Progenitor cell of endocrine pancreas (in vitro differentiated cells): ENCODE measurements around the gene PLA1A. TPM values are rescaled to one million over a fixed set of nuclear protein-coding genes. Genes with fewer than 3 reads are reported as not detected.

ENCODE experiments used
- DNase-seq: peaks from one replicate; pipeline ENCODE4 v3.0.0; 2021; ENCODE audit warnings: low spot score; ENCODE audit not compliant: unreplicated experiment
- H3K27ac Mint-ChIP-seq: 2 replicates; pipeline ENCODE4 v1.8.0; 2021; ENCODE audit warnings: mild to moderate bottlenecking, moderate library complexity, mixed read lengths
- H3K27me3 Mint-ChIP-seq: 2 replicates; pipeline ENCODE4 v1.8.0; 2021; ENCODE audit warnings: mixed read lengths
- H3K36me3 Mint-ChIP-seq: 2 replicates; pipeline ENCODE4 v1.8.0; 2022; ENCODE audit warnings: mixed read lengths; ENCODE audit not compliant: insufficient read depth
- H3K4me1 Mint-ChIP-seq: 2 replicates; pipeline ENCODE4 v1.8.0; 2021; ENCODE audit warnings: low read depth, mixed read lengths
- H3K4me3 Mint-ChIP-seq: 2 replicates; pipeline ENCODE4 v1.8.0; 2021; ENCODE audit warnings: low read depth, mild to moderate bottlenecking, moderate library complexity, mixed read lengths
- H3K9me3 Mint-ChIP-seq: 2 replicates; pipeline ENCODE4 v1.8.0; 2021; ENCODE audit warnings: low read depth, mixed read lengths
- CTCF ChIP-seq: fragments of 200-600 bp; sonication (generic); IDR thresholded peaks from one replicate; pipeline ENCODE4 v1.5.0; 2021; ENCODE audit warnings: antibody characterized with exemption, mild to moderate bottlenecking; ENCODE audit not compliant: unreplicated experiment
- total RNA-seq: library from RNA; stranded (reverse); gene quantifications from 2 replicates; pipeline ENCODE4 v1.2.1, GENCODE V29; 2021

Gene PLA1A
- total RNA-seq, 1 donor from 2014 or later, result not detected

- Mint-ChIP-seq H3K36me3 (no peaks in the 10 kb centered on the region), H3K27me3 (no peaks in the 10 kb centered on the region), H3K27ac (no peak overlapping the region), H3K9me3 (peaks cover 4% of the 10 kb centered on the region), H3K4me3 (no peak overlapping the region), H3K4me1 (no peaks in the 10 kb centered on the region)
- no peak for TF ChIP-seq CTCF
- DNase-seq, result no peak
Observed at GRCh38 chr3:119608405-119609000, 10.8 kb downstream of the PLA1A start.

- Mint-ChIP-seq H3K27me3 (no peaks in the 10 kb centered on the region), H3K4me3 (no peak overlapping the region), H3K9me3 (peaks cover 4% of the 10 kb centered on the region), H3K27ac (no peak overlapping the region), H3K36me3 (no peaks in the 10 kb centered on the region), H3K4me1 (no peaks in the 10 kb centered on the region)
- no peak for DNase-seq
- TF ChIP-seq CTCF, result no peak
Observed at GRCh38 chr3:119609301-119609700, 11.6 kb downstream of the PLA1A start.

GRCh38 chr3:119611664-119612063 lies 14.0 kb downstream of the PLA1A start:
- peaks cover 6% of the 10 kb centered on the region for H3K9me3 Mint-ChIP-seq
- H3K27me3 Mint-ChIP-seq, result no peaks in the 10 kb centered on the region
- no peak overlapping the region for H3K4me3 Mint-ChIP-seq
- no peaks in the 10 kb centered on the region for H3K36me3 Mint-ChIP-seq
- no peaks in the 10 kb centered on the region for H3K4me1 Mint-ChIP-seq
- no peak overlapping the region for H3K27ac Mint-ChIP-seq
- DNase-seq, result no peak
- no peak for TF ChIP-seq CTCF

- no peaks in the 10 kb centered on the region for H3K4me1 Mint-ChIP-seq
- TF ChIP-seq CTCF, result no peak
- H3K9me3 Mint-ChIP-seq, result peaks cover 6% of the 10 kb centered on the region
- no peak overlapping the region for H3K27ac Mint-ChIP-seq
- H3K4me3 Mint-ChIP-seq, result no peak overlapping the region
- H3K27me3 Mint-ChIP-seq, result no peaks in the 10 kb centered on the region
- H3K36me3 Mint-ChIP-seq, result no peaks in the 10 kb centered on the region
- DNase-seq, result no peak
Observed at GRCh38 chr3:119613201-119613600, 15.5 kb downstream of the PLA1A start.

GRCh38 chr3:119613872-119614271 lies 16.2 kb downstream of the PLA1A start:
- H3K9me3 Mint-ChIP-seq, result peaks cover 6% of the 10 kb centered on the region
- H3K36me3 Mint-ChIP-seq, result no peaks in the 10 kb centered on the region
- H3K27ac Mint-ChIP-seq, result no peak overlapping the region
- no peak for TF ChIP-seq CTCF
- DNase-seq, result no peak
- no peaks in the 10 kb centered on the region for H3K27me3 Mint-ChIP-seq
- no peak overlapping the region for H3K4me3 Mint-ChIP-seq
- H3K4me1 Mint-ChIP-seq, result no peaks in the 10 kb centered on the region
